GM18517 (cell line): ENCODE measurements around the gene ANO10.
"Not testable (repeated sequence)": the region's sequence is repeated elsewhere in the genome, so short reads cannot be mapped to it uniquely, and the experiment has no call there.

Source experiments
- ATAC-seq: cut with Tn5 transposase; IDR thresholded peaks from one replicate; pipeline ENCODE4 v1.9.1; 2021; ENCODE audit warnings: mild to moderate bottlenecking, moderate library complexity; ENCODE audit not compliant: unreplicated experiment

ANO10 gene

GRCh38 chr3:43583481-43583880 is 38.3 kb downstream of the ANO10 start:
- no peak for ATAC-seq

- ATAC-seq: no peak
Observed at GRCh38 chr3:43582866-43583265, 38.9 kb downstream of the ANO10 start.

GRCh38 chr3:43581343-43581742 is 40.5 kb downstream of the ANO10 start:
- ATAC-seq: no peak

- ATAC-seq: no peak
Observed at GRCh38 chr3:43580181-43580580, 41.6 kb downstream of the ANO10 start.

- no peak for ATAC-seq
Observed at GRCh38 chr3:43573576-43573975, 48.2 kb downstream of the ANO10 start.

GRCh38 chr3:43565661-43566341 is 56.0 kb downstream of the ANO10 start:
- ATAC-seq: not testable (repeated sequence)

- no peak for ATAC-seq
Observed at GRCh38 chr3:43559961-43560360, 61.9 kb downstream of the ANO10 start.

GRCh38 chr3:43558171-43558570 is 63.6 kb downstream of the ANO10 start:
- no peak for ATAC-seq

- ATAC-seq: no peak
Observed at GRCh38 chr3:43549626-43550290, 72.1 kb downstream of the ANO10 start.

GRCh38 chr3:43544277-43544676 is 77.5 kb downstream of the ANO10 start:
- not testable (repeated sequence) for ATAC-seq

- no peak for ATAC-seq
Observed at GRCh38 chr3:43542328-43543043, 79.3 kb downstream of the ANO10 start.

GRCh38 chr3:43540624-43541023 is 81.2 kb downstream of the ANO10 start:
- ATAC-seq: no peak

GRCh38 chr3:43539321-43539720 is 82.5 kb downstream of the ANO10 start:
- ATAC-seq: no peak

- ATAC-seq: no peak
Observed at GRCh38 chr3:43537225-43537624, 84.6 kb downstream of the ANO10 start.

- no peak for ATAC-seq
Observed at GRCh38 chr3:43534675-43535074, 87.1 kb downstream of the ANO10 start.

- no peak for ATAC-seq
Observed at GRCh38 chr3:43533009-43533408, 88.8 kb downstream of the ANO10 start.

GRCh38 chr3:43531835-43532234 is 90.0 kb downstream of the ANO10 start:
- ATAC-seq: no peak

- no peak for ATAC-seq
Observed at GRCh38 chr3:43528498-43529099, 93.2 kb downstream of the ANO10 start.

- no peak for ATAC-seq
Observed at GRCh38 chr3:43526956-43527355, 94.9 kb downstream of the ANO10 start.

- no peak for ATAC-seq
Observed at GRCh38 chr3:43525941-43526607, 95.7 kb downstream of the ANO10 start.

GRCh38 chr3:43525386-43525785 is 96.4 kb downstream of the ANO10 start:
- no peak for ATAC-seq
